ENCODE measurements around the gene FRAT1.
"Not testable (repeated sequence)": the region's sequence is repeated elsewhere in the genome, so short reads cannot be mapped to it uniquely, and the experiment has no call there.

DNA sequence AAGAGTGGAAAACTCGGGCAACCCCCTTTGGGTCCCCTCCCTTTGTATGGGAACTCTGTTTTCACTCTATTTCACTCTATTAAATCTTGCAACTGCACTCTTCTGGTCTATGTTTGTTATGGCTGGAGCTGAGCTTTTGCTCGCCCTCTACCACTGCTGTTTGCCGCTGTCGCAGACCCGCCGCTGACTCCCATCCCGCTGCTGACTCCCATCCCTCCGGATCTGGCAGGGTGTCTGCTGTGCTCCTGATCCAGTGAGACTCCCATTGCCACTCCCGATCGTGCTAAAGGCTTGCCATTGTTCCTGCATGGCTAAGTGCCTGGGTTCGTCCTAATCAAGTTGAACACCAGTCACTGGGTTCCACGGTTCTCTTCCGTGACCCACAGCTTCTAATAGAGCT, 29.0 kb upstream of the FRAT1 start:
- TF ChIP-seq BHLHE40 (IDR thresholded peaks at IDR 0.05; ENCODE audit: borderline replicate concordance); SUZ12 (IDR thresholded peaks at IDR 0.05); ELF4 (IDR thresholded peaks at IDR 0.05); ZNF384 (IDR thresholded peaks at IDR 0.05); FOXA1 (IDR thresholded peaks at IDR 0.05); ARNT (IDR thresholded peaks at IDR 0.05); SP1 (IDR thresholded peaks at IDR 0.05); NFRKB (IDR thresholded peaks at IDR 0.05); FOXM1 (IDR thresholded peaks at IDR 0.05; ENCODE audit: borderline replicate concordance); FOXK2 (IDR thresholded peaks at IDR 0.05); HDGF (IDR thresholded peaks at IDR 0.05; ENCODE audit: borderline replicate concordance): not testable (repeated sequence)
- TF ChIP-seq, protein P1, sequence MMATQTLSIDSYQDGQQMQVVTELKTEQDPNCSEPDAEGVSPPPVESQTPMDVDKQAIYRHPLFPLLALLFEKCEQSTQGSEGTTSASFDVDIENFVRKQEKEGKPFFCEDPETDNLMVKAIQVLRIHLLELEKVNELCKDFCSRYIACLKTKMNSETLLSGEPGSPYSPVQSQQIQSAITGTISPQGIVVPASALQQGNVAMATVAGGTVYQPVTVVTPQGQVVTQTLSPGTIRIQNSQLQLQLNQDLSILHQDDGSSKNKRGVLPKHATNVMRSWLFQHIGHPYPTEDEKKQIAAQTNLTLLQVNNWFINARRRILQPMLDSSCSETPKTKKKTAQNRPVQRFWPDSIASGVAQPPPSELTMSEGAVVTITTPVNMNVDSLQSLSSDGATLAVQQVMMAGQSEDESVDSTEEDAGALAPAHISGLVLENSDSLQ (IDR thresholded peaks at IDR 0.05): not testable (repeated sequence)

Measured in HEK293T (cell line).